Neural progenitor cell (in vitro differentiated cells): ENCODE data around the gene CACNG7. TPM values are rescaled to one million over a fixed set of nuclear protein-coding genes. Genes with fewer than 3 reads are reported as not detected.

Experiments
- DNase-seq: peaks from one replicate; pipeline ENCODE4 v3.0.0-alpha.2; 2016; ENCODE audit warnings: low spot score
- H2AFZ ChIP-seq: fragments of 200-600 bp; sonication (generic); replicated peaks from 2 replicates; pipeline ENCODE4 v1.6.1; 2016; ENCODE audit warnings: antibody characterized with exemption
- H3F3A ChIP-seq: fragments of 200-600 bp; sonication (generic); 2 replicates; pipeline ENCODE4 v1.6.1; 2016; ENCODE audit warnings: antibody characterized with exemption, low read depth
- H3K27ac ChIP-seq: fragments of 200-600 bp; sonication (generic); 2 replicates; pipeline ENCODE4 v1.5.1; 2016; ENCODE audit warnings: mild to moderate bottlenecking
- H3K27me3 ChIP-seq: fragments of 200-600 bp; sonication (generic); 2 replicates; pipeline ENCODE4 v1.6.1; 2016; ENCODE audit warnings: mild to moderate bottlenecking, moderate library complexity
- H3K36me3 ChIP-seq: fragments of 200-600 bp; sonication (generic); 2 replicates; pipeline ENCODE4 v1.5.1; 2016
- H3K4me1 ChIP-seq: fragments of 200-600 bp; sonication (generic); 2 replicates; pipeline ENCODE4 v1.6.1; 2016; ENCODE audit warnings: mixed run types
- H3K4me2 ChIP-seq: fragments of 200-600 bp; sonication (generic); 2 replicates; pipeline ENCODE4 v1.6.1; 2016
- H3K4me3 ChIP-seq: fragments of 200-600 bp; sonication (generic); 2 replicates; pipeline ENCODE4 v1.5.1; 2016
- H3K79me2 ChIP-seq: fragments of 200-600 bp; sonication (generic); 2 replicates; pipeline ENCODE4 v1.6.1; 2016; ENCODE audit warnings: low read depth
- H3K9ac ChIP-seq: fragments of 200-600 bp; sonication (generic); 2 replicates; pipeline ENCODE4 v1.6.1; 2016
- H3K9me3 ChIP-seq: fragments of 200-600 bp; sonication (generic); 2 replicates; pipeline ENCODE4 v1.5.1; 2016; ENCODE audit warnings: low read depth
- H4K20me1 ChIP-seq: fragments of 200-600 bp; sonication (generic); 2 replicates; pipeline ENCODE4 v1.6.1; 2016; ENCODE audit warnings: low read depth
- H3K27ac Mint-ChIP-seq: 3 replicates; pipeline ENCODE4 v1.8.0; 2021; ENCODE audit warnings: mixed read lengths
- H3K27me3 Mint-ChIP-seq: 2 replicates; pipeline ENCODE4 v1.8.0; 2022; ENCODE audit warnings: low read depth, mild to moderate bottlenecking, inconsistent platforms, moderate library complexity, mixed read lengths; ENCODE audit not compliant: insufficient read depth
- H3K36me3 Mint-ChIP-seq: 3 replicates; pipeline ENCODE4 v1.8.0; 2021; ENCODE audit warnings: mixed read lengths
- H3K4me1 Mint-ChIP-seq: 3 replicates; pipeline ENCODE4 v1.8.0; 2021; ENCODE audit warnings: mixed read lengths
- H3K4me3 Mint-ChIP-seq: 3 replicates; pipeline ENCODE4 v1.8.0; 2021; ENCODE audit warnings: mild to moderate bottlenecking, moderate library complexity, mixed read lengths
- H3K9me3 Mint-ChIP-seq: 3 replicates; pipeline ENCODE4 v1.8.0; 2020; ENCODE audit warnings: mixed read lengths
- CTCF ChIP-seq: fragments of 200-600 bp; sonication (generic); IDR thresholded peaks from 2 replicates; pipeline ENCODE4 v1.5.1; 2017; ENCODE audit warnings: antibody characterized with exemption, mild to moderate bottlenecking
- EZH2 ChIP-seq: fragments of 200-600 bp; sonication (generic); IDR thresholded peaks from 2 replicates; pipeline ENCODE4 v1.6.1; 2017; ENCODE audit warnings: antibody characterized with exemption, mild to moderate bottlenecking, moderate library complexity
- EZH2phosphoT487 ChIP-seq: fragments of 200-600 bp; sonication (generic); IDR thresholded peaks from 2 replicates; pipeline ENCODE4 v1.6.1; 2017; ENCODE audit warnings: antibody characterized with exemption
- total RNA-seq: library from RNA; depleted of rRNA; stranded (reverse); fragments of >200 nt; gene quantifications from 2 replicates; pipeline ENCODE4 v1.2.3, GENCODE V29; 2015; ENCODE audit warnings: low replicate concordance

CACNG7 gene, protein sequence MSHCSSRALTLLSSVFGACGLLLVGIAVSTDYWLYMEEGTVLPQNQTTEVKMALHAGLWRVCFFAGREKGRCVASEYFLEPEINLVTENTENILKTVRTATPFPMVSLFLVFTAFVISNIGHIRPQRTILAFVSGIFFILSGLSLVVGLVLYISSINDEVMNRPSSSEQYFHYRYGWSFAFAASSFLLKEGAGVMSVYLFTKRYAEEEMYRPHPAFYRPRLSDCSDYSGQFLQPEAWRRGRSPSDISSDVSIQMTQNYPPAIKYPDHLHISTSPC
- 6.7 and 27.3 TPM in 2 replicates for total RNA-seq

GRCh38 chr19:53908935-53909415 is at the start of gene CACNG7:
CACNG7 (plus strand) TSS chr19:53909278; CDS start chr19:53912832, 3,554 bp downstream.
- Histone ChIP-seq H3F3A (peaks cover 17% of the 10 kb centered on the region), H3K79me2 (peaks cover 11% of the 10 kb centered on the region), H4K20me1 (peaks cover 40% of the 10 kb centered on the region), H2AFZ (peak within 1 kb of the TSS; percentile 83), H3K4me2 (peak within 1 kb of the TSS; percentile 100), H3K4me3 (peak within 1 kb of the TSS; percentile 99), H3K27ac (no peak within 1 kb of the TSS), H3K4me1 (peaks cover 9% of the 10 kb centered on the region), H3K9me3 (no peaks in the 10 kb centered on the region), H3K9ac (peak within 1 kb of the TSS; percentile 55), H3K36me3 (no peaks in the 10 kb centered on the region), H3K27me3 (peaks cover 71% of the 10 kb centered on the region)
- Mint-ChIP-seq H3K4me3 (peak within 1 kb of the TSS; percentile 94), H3K27ac (peak within 1 kb of the TSS; percentile 68), H3K9me3 (no peaks in the 10 kb centered on the region), H3K27me3 (peaks cover 27% of the 10 kb centered on the region), H3K36me3 (peaks cover 11% of the 10 kb centered on the region), H3K4me1 (peaks cover 42% of the 10 kb centered on the region)
- peak; percentile 80 for DNase-seq
- TF ChIP-seq EZH2phosphoT487, result no peak
- TF ChIP-seq EZH2, result no peak
- no peak for TF ChIP-seq CTCF

DNA sequence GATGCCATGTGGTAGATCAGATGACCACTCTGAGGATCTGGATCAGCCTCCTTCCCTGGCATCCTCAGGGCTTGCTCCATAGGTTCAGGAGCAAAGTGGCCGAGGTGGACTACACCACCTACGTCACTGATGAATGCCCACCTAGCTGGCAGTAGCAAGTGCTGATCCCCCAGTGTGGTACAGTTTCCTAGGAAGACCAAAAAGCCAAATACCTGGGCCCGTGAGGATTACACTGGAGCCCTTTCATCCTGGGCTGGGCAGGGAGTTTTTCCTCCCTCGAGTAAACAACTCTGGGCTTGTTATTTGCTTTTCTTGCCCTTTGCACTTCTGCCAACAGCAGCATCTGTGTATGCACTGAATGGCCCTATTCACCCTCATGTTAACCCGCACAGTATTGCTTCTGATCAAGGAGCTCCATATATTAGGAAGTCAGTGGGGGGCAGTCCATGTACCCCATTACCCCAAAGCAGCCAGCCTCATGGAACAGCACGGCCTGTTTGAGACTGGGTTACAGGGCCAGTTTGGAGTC is 44.7 kb upstream of the CACNG7 start:
- Histone ChIP-seq H3K4me1 (peaks cover 8% of the 10 kb centered on the region), H3F3A (peaks cover 23% of the 10 kb centered on the region), H4K20me1 (peaks cover 9% of the 10 kb centered on the region), H3K36me3 (no peaks in the 10 kb centered on the region), H3K9ac (no peak overlapping the region), H3K9me3 (no peaks in the 10 kb centered on the region), H3K4me3 (no peak overlapping the region), H3K79me2 (peaks cover 8% of the 10 kb centered on the region), H3K27me3 (no peaks in the 10 kb centered on the region), H3K27ac (no peak overlapping the region), H2AFZ (no peak overlapping the region), H3K4me2 (no peak overlapping the region)
- Mint-ChIP-seq H3K4me1 (peaks cover 24% of the 10 kb centered on the region), H3K36me3 (no peaks in the 10 kb centered on the region), H3K27me3 (peaks cover 10% of the 10 kb centered on the region), H3K4me3 (no peak overlapping the region), H3K27ac (no peak overlapping the region), H3K9me3 (no peaks in the 10 kb centered on the region)
- no peak for TF ChIP-seq EZH2phosphoT487
- TF ChIP-seq EZH2, result no peak
- no peak for TF ChIP-seq CTCF
- DNase-seq, result no peak

GRCh38 chr19:53865523-53865917 is 43.6 kb upstream of the CACNG7 start:
- Histone ChIP-seq H3K27ac (no peak overlapping the region), H2AFZ (peak overlapping the region; percentile 73), H3K4me3 (peak overlapping the region; percentile 66), H3K36me3 (no peaks in the 10 kb centered on the region), H3K27me3 (no peaks in the 10 kb centered on the region), H4K20me1 (peaks cover 11% of the 10 kb centered on the region), H3F3A (peaks cover 30% of the 10 kb centered on the region), H3K4me1 (peaks cover 10% of the 10 kb centered on the region), H3K79me2 (peaks cover 10% of the 10 kb centered on the region), H3K9ac (no peak overlapping the region), H3K9me3 (no peaks in the 10 kb centered on the region), H3K4me2 (peak overlapping the region; percentile 82)
- Mint-ChIP-seq H3K4me3 (peak overlapping the region; percentile 90), H3K27ac (peak overlapping the region; percentile 99), H3K4me1 (peaks cover 26% of the 10 kb centered on the region), H3K36me3 (peaks cover under 1% of the 10 kb centered on the region), H3K9me3 (no peaks in the 10 kb centered on the region), H3K27me3 (peaks cover 10% of the 10 kb centered on the region)
- DNase-seq, result peak; percentile 37
- TF ChIP-seq EZH2phosphoT487 (no peak), EZH2 (no peak), CTCF (no peak)
